ENCODE results near the gene BUB3.

DNA sequence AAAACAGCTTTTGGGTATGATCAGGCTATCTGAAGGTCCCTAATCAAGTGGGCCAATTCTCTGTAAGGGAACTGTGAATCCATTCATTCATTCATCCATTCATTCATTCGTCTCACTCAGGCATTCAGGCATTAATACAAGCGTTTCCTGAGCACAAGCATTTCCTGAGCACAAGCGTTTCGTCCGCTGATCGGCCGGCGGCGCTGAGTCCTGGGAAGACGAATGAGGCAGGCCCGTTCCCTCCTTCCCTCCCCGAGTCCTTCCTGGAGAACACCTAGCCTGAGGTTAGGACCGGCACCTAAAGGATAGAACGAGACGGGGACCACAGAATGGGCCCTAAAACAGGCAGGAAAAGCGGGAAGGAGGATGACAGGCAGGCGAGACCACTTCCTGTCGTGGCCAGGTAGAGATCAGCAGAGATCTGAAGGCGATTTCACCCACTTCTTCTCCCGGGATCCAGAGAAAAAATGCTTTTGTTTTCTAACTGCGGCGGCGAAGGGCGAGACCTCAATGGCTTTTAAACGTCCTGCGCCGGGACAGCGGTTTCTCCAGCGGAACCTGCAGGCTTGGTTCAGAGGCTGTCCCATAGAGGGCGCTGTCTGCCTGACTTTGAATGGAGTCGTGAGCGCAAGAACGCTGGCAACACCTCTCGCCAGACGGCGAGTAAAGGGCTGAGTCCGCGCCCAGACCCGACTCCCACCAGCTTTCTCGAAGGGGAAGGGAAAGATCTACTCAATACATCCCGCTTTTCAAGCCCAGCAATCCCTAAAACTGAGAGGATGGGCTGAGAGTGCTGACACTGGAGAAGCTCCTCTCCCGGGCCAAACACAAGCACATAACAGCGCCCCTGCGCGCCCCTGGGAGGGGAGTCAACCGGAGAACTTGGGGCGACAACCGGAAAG, 21.4 kb upstream of the BUB3 start:
- TF ChIP-seq TAF1 (IDR thresholded peaks at IDR 0.05; ENCODE audit: low read depth), result no peak
- TF ChIP-seq YY1 (IDR thresholded peaks at IDR 0.05; ENCODE audit: low read depth), result no peak
- TF ChIP-seq RAD21 (IDR thresholded peaks at IDR 0.05; ENCODE audit: low read depth), result peak; percentile 99
- TF ChIP-seq EP300 (IDR thresholded peaks at IDR 0.05; ENCODE audit: borderline replicate concordance), result no peak; the same call in 1 of the 2 replicates
- TF ChIP-seq, protein P1, sequence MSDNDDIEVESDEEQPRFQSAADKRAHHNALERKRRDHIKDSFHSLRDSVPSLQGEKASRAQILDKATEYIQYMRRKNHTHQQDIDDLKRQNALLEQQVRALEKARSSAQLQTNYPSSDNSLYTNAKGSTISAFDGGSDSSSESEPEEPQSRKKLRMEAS (IDR thresholded peaks at IDR 0.05), result no peak
- TF ChIP-seq REST (IDR thresholded peaks at IDR 0.05; ENCODE audit: low read depth), result no peak
- TF ChIP-seq FOXM1 (IDR thresholded peaks at IDR 0.05; ENCODE audit: borderline replicate concordance, low read depth), result no peak
- no peak for TF ChIP-seq CREB1 (IDR thresholded peaks at IDR 0.05; ENCODE audit: low read depth)
- no peak for TF ChIP-seq CEBPB (IDR thresholded peaks at IDR 0.05)

All from Ishikawa (cell line).